ENCODE results near the gene BPGM. TPM values are rescaled to one million over a fixed set of nuclear protein-coding genes. Genes with fewer than 3 reads are reported as not detected.
A peak's percentile ranks its signal among the peaks of the same experiment; 100 is the strongest.

BPGM gene
- total RNA-seq, 1 donor from 2014 or later: 37.4 TPM

DNA sequence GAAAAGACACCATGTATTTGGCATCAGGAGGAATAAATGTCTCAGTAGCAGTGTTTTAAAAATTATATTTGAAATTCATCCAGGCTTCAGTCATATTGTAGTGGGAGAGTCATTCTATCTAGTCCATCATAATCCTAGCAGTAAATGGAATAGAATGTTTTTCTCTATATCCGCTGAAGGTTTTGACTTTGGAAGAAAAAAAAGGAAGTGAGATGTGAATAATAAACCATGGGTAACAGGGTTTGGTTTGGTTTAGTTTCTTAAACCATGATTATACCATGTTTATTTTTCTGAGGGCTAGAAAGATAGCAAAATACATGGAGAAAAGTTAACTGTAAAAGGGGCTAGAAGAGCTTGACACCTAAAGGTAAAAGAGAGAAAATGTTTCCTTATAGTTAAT is 16.4 kb upstream of the BPGM start:
- no peak for FAIRE-seq
- H3K9me3 ChIP-seq (ENCODE audit: insufficient read depth, low read depth, low read length): no peaks in the 10 kb centered on the region
- TF ChIP-seq, protein P1, sequence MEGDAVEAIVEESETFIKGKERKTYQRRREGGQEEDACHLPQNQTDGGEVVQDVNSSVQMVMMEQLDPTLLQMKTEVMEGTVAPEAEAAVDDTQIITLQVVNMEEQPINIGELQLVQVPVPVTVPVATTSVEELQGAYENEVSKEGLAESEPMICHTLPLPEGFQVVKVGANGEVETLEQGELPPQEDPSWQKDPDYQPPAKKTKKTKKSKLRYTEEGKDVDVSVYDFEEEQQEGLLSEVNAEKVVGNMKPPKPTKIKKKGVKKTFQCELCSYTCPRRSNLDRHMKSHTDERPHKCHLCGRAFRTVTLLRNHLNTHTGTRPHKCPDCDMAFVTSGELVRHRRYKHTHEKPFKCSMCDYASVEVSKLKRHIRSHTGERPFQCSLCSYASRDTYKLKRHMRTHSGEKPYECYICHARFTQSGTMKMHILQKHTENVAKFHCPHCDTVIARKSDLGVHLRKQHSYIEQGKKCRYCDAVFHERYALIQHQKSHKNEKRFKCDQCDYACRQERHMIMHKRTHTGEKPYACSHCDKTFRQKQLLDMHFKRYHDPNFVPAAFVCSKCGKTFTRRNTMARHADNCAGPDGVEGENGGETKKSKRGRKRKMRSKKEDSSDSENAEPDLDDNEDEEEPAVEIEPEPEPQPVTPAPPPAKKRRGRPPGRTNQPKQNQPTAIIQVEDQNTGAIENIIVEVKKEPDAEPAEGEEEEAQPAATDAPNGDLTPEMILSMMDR (IDR thresholded peaks at IDR 0.05; ENCODE audit: insufficient read depth, low read depth, low read length): no peak
- TF ChIP-seq EZH2 (IDR thresholded peaks at IDR 0.05; ENCODE audit: insufficient read depth, low read length): no peak

DNA sequence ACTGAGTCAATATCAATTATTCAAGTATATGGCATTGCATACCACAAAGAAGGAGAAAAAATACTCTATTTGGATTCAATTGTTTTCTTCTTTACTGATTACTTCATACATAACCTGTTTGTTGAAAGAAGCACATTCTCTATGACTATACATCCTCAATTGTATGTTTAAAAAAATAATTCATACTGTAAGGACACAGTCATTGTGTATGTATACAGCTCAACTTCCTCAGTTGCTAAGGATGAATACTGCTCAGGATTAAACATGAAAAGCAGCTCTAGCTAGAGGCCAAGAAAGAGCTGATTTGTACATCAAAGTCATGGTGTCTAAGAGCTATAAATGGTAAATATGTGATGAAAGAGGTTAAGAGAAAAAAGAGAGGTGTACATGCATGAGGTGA is 15.8 kb upstream of the BPGM start:
- H3K36me3 Mint-ChIP-seq (ENCODE audit: low read depth, unreplicated experiment): no peaks in the 10 kb centered on the region
- no peaks in the 10 kb centered on the region for H3K27me3 Mint-ChIP-seq (ENCODE audit: low read depth, unreplicated experiment)
- H3K79me2 ChIP-seq (ENCODE audit: insufficient read depth, low read length): no peaks in the 10 kb centered on the region
- no peaks in the 10 kb centered on the region for H3K4me1 ChIP-seq (ENCODE audit: insufficient read depth, low read length)
- H3K4me3 ChIP-seq (ENCODE audit: insufficient read depth, low read depth, low read length): no peak overlapping the region
- no peak overlapping the region for H3K4me2 ChIP-seq (ENCODE audit: low read length)
- no peaks in the 10 kb centered on the region for H4K20me1 ChIP-seq (ENCODE audit: insufficient read depth, low read length)
- no peaks in the 10 kb centered on the region for H3K36me3 ChIP-seq (ENCODE audit: insufficient read depth, low read length)
- no peak overlapping the region for H3K4me3 Mint-ChIP-seq (ENCODE audit: unreplicated experiment)
- no peak overlapping the region for H3K9ac ChIP-seq (ENCODE audit: low read length)
- no peak overlapping the region for H3K27ac ChIP-seq (ENCODE audit: low read depth, low read length)
- DNase-seq (ENCODE audit: low read depth) (no peak), FAIRE-seq (no peak)
- peaks cover 2% of the 10 kb centered on the region for H3K9me3 Mint-ChIP-seq (ENCODE audit: unreplicated experiment)
- no peaks in the 10 kb centered on the region for H3K27me3 ChIP-seq (ENCODE audit: insufficient read depth, low read length)
- no peak overlapping the region for H3K27ac Mint-ChIP-seq (ENCODE audit: unreplicated experiment)
- H3K4me1 Mint-ChIP-seq (ENCODE audit: low read depth, unreplicated experiment): peaks cover 2% of the 10 kb centered on the region
- no peaks in the 10 kb centered on the region for H3K9me3 ChIP-seq (ENCODE audit: insufficient read depth, low read depth, low read length)
- H2AFZ ChIP-seq (ENCODE audit: low read depth, low read length): no peak overlapping the region
- TF ChIP-seq, protein P1 (IDR thresholded peaks at IDR 0.05; ENCODE audit: insufficient read depth, low read depth, low read length): no peak
- TF ChIP-seq EZH2 (IDR thresholded peaks at IDR 0.05; ENCODE audit: insufficient read depth, low read length): no peak

More for the DNA sequence above, 16.4 kb upstream of the BPGM start:
- H3K4me2 ChIP-seq (ENCODE audit: low read length): no peak overlapping the region
- no peaks in the 10 kb centered on the region for H3K36me3 Mint-ChIP-seq (ENCODE audit: low read depth, unreplicated experiment)
- H3K4me3 Mint-ChIP-seq (ENCODE audit: unreplicated experiment): no peak overlapping the region
- no peaks in the 10 kb centered on the region for H3K79me2 ChIP-seq (ENCODE audit: insufficient read depth, low read length)
- no peaks in the 10 kb centered on the region for H3K36me3 ChIP-seq (ENCODE audit: insufficient read depth, low read length)
- H3K27me3 Mint-ChIP-seq (ENCODE audit: low read depth, unreplicated experiment): no peaks in the 10 kb centered on the region
- DNase-seq (ENCODE audit: low read depth): no peak
- H3K27me3 ChIP-seq (ENCODE audit: insufficient read depth, low read length): no peaks in the 10 kb centered on the region
- no peaks in the 10 kb centered on the region for H3K4me1 ChIP-seq (ENCODE audit: insufficient read depth, low read length)
- peak overlapping the region; percentile 9 for H3K27ac Mint-ChIP-seq (ENCODE audit: unreplicated experiment)
- no peak overlapping the region for H2AFZ ChIP-seq (ENCODE audit: low read depth, low read length)
- no peak overlapping the region for H3K4me3 ChIP-seq (ENCODE audit: insufficient read depth, low read depth, low read length)
- H3K9me3 Mint-ChIP-seq (ENCODE audit: unreplicated experiment): peaks cover 2% of the 10 kb centered on the region
- peaks cover 7% of the 10 kb centered on the region for H3K4me1 Mint-ChIP-seq (ENCODE audit: low read depth, unreplicated experiment)
- no peaks in the 10 kb centered on the region for H4K20me1 ChIP-seq (ENCODE audit: insufficient read depth, low read length)
- H3K9ac ChIP-seq (ENCODE audit: low read length): no peak overlapping the region
- no peak overlapping the region for H3K27ac ChIP-seq (ENCODE audit: low read depth, low read length)

DNA sequence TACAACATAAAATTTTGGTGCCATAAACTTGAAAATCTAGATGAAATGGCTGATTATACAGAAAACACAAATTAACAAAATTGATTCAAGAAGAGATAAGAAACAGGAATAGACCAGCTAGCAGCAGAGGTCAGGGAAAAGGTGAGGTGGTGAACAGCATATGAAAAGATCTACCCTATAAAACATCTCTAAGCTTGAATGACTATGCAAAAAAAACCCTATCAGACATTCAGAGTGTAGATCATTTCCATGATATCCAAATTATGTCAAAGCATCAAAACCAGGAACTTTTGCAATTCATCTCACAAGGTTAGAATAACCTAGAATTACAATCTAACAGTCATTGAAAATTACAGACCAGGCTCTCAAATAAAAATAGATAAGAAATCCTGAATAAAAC is 14.6 kb upstream of the BPGM start:
- Histone ChIP-seq H3K79me2 (ENCODE audit: insufficient read depth, low read length) (no peaks in the 10 kb centered on the region), H3K9me3 (ENCODE audit: insufficient read depth, low read depth, low read length) (no peaks in the 10 kb centered on the region), H3K4me3 (ENCODE audit: insufficient read depth, low read depth, low read length) (no peak overlapping the region), H3K4me1 (ENCODE audit: insufficient read depth, low read length) (no peaks in the 10 kb centered on the region), H2AFZ (ENCODE audit: low read depth, low read length) (no peak overlapping the region), H3K36me3 (ENCODE audit: insufficient read depth, low read length) (no peaks in the 10 kb centered on the region), H3K4me2 (ENCODE audit: low read length) (no peak overlapping the region), H4K20me1 (ENCODE audit: insufficient read depth, low read length) (no peaks in the 10 kb centered on the region), H3K27ac (ENCODE audit: low read depth, low read length) (no peak overlapping the region), H3K9ac (ENCODE audit: low read length) (no peak overlapping the region), H3K27me3 (ENCODE audit: insufficient read depth, low read length) (no peaks in the 10 kb centered on the region)
- Mint-ChIP-seq H3K4me1 (ENCODE audit: low read depth, unreplicated experiment) (peaks cover 2% of the 10 kb centered on the region), H3K9me3 (ENCODE audit: unreplicated experiment) (peaks cover 2% of the 10 kb centered on the region), H3K27me3 (ENCODE audit: low read depth, unreplicated experiment) (no peaks in the 10 kb centered on the region), H3K27ac (ENCODE audit: unreplicated experiment) (no peak overlapping the region), H3K4me3 (ENCODE audit: unreplicated experiment) (no peak overlapping the region), H3K36me3 (ENCODE audit: low read depth, unreplicated experiment) (no peaks in the 10 kb centered on the region)
- TF ChIP-seq, protein P1 (IDR thresholded peaks at IDR 0.05; ENCODE audit: insufficient read depth, low read depth, low read length): no peak
- TF ChIP-seq EZH2 (IDR thresholded peaks at IDR 0.05; ENCODE audit: insufficient read depth, low read length): no peak
- no peak for DNase-seq (ENCODE audit: low read depth)
- FAIRE-seq: no peak
